ENCODE measurements around the gene SRGAP2B.
"Not testable (repeated sequence)": the region's sequence is repeated elsewhere in the genome, so short reads cannot be mapped to it uniquely, and the experiment has no call there.

SRGAP2B gene

GRCh38 chr1:144894454-144895201 is 200.5 kb downstream of the SRGAP2B start:
- not testable (repeated sequence) for DNase-seq (ENCODE audit: low spot score)

- not testable (repeated sequence) for DNase-seq (ENCODE audit: low spot score)
Observed at GRCh38 chr1:144893710-144894438, 201.3 kb downstream of the SRGAP2B start.

- not testable (repeated sequence) for DNase-seq (ENCODE audit: low spot score)
Observed at GRCh38 chr1:144893062-144893461, 202.1 kb downstream of the SRGAP2B start.

GRCh38 chr1:144889450-144890115 is 205.5 kb downstream of the SRGAP2B start:
- DNase-seq (ENCODE audit: low spot score), result not testable (repeated sequence)

- DNase-seq (ENCODE audit: low spot score), result not testable (repeated sequence)
Observed at GRCh38 chr1:144883022-144883421, 212.1 kb downstream of the SRGAP2B start.

GRCh38 chr1:144882343-144882742 is 212.8 kb downstream of the SRGAP2B start:
- DNase-seq (ENCODE audit: low spot score), result not testable (repeated sequence)

GRCh38 chr1:144858607-144859006 is 236.5 kb downstream of the SRGAP2B start:
- not testable (repeated sequence) for DNase-seq (ENCODE audit: low spot score)
